GM19035 (cell line): ENCODE results near the gene PHACTR1.
"Not testable (repeated sequence)": the region's sequence is repeated elsewhere in the genome, so short reads cannot be mapped to it uniquely, and the experiment has no call there.

ENCODE experiments used
- ATAC-seq: cut with Tn5 transposase; IDR thresholded peaks from one replicate; pipeline ENCODE4 v1.9.1; 2021; ENCODE audit not compliant: unreplicated experiment

The PHACTR1 gene

GRCh38 chr6:12748815-12749521, 32.4 kb downstream of the PHACTR1 start:
- no peak for ATAC-seq

DNA sequence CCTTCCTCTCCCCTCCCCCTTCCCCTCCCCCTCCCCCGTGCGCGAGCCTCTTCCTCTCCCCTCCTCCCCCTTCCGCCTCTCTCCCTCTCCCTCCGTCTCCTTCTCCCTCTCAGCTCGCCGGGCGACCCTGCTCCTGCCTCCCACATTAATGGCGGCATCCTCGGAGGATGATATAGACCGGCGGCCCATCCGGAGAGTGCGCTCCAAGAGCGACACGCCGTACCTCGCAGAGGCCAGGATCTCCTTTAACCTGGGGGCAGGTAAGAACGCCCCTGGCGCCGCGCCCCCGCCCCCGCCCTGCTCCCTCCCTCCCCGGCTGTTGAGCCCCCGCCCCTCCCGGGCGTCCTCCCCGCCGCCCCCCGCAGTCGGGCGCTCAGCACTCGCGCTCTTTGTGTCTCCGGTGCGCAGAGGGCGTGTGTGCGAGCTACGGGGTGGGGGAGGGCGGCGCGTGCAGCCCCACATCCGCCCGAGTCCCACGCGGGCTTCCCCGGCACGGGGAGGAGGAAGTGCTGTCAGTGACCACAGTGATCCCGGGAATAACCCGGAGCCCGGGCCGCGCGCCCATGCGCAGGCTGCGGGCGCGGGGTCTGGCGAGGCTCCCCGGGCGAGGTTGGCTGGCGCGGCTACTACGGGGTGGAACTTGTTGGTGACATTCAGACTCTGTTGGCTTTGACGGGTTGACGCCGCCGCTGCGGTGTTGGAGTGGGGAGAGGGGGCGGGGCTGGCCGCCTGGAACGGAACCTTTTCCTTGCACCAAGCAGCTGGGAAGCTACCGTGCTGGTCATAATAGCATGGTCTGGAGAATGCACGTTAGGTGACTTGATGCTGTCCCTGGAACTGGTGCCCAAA, 33.2 kb downstream of the PHACTR1 start:
- no peak for ATAC-seq

GRCh38 chr6:12750416-12750815, 33.8 kb downstream of the PHACTR1 start:
- no peak for ATAC-seq

DNA sequence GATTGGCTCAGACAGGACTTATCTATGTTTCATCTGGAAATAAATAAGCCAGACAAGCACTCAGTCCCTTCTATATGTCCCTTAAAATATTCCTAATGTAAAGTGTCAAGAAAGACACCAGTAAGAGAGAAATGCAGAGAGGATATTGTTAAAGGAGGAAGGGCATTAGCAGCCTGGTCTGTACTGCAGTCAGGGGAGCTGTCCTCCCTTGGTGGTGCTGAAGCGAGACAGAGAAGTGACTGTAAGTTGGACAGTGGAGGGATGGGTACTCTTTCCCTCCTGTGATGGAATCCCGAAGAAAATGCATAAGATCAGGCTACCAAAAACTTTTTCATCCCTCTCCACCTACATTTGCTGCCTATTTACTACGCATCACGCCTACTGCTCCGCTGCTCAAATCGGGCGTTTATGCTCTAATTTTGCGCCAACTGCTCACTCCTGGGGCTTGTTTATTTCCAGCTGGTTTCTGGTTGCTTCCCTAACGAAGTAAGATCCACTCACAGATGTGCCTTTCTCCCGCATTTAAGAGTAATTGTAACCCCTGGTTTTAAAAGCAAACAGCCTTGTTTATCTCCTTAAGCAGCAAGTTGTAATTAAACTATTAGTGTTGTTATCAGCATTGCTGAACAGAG, 35.2 kb downstream of the PHACTR1 start:
- no peak for ATAC-seq

DNA sequence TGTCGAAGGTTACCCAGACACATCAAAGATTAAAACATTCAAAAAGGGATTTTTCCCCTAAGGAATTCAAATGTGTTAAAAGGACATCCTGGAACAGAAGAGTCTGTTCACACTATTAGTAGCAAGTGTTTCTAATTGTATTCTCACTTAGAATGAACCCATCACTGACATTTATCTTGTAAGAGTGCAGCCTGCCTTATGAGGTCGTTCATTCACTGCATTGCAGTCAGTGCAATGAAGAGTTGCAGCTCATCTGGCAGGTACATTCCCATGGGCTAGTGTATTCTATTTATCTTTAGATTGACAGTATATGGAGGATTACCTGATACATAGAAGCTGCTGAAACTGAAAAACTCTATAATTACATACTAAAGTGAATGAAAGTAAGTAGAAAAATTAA, 36.5 kb downstream of the PHACTR1 start:
- ATAC-seq, result no peak

DNA sequence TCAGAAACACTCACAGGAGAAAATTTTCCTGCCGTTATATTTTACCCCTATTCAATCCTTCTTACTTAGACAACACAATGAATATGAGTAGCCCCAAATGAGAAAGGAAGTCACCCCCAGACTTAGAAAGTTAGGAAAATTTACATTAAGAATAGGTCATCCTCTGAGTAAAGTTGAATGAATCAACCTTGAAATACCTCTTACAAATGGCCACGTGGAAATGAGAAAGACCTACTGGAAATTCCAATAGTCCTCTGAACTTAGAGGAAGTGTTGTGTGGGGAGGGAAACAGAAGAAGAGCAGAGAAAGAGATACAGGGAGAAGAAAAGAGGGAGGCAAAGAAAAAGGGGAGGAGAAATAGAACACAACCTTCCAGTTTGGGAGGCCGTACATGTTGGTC, 43.7 kb downstream of the PHACTR1 start:
- no peak for ATAC-seq

- no peak for ATAC-seq
Measured at GRCh38 chr6:12760911-12761310, 44.3 kb downstream of the PHACTR1 start.

GRCh38 chr6:12761376-12762115, 45.0 kb downstream of the PHACTR1 start:
- no peak for ATAC-seq

DNA sequence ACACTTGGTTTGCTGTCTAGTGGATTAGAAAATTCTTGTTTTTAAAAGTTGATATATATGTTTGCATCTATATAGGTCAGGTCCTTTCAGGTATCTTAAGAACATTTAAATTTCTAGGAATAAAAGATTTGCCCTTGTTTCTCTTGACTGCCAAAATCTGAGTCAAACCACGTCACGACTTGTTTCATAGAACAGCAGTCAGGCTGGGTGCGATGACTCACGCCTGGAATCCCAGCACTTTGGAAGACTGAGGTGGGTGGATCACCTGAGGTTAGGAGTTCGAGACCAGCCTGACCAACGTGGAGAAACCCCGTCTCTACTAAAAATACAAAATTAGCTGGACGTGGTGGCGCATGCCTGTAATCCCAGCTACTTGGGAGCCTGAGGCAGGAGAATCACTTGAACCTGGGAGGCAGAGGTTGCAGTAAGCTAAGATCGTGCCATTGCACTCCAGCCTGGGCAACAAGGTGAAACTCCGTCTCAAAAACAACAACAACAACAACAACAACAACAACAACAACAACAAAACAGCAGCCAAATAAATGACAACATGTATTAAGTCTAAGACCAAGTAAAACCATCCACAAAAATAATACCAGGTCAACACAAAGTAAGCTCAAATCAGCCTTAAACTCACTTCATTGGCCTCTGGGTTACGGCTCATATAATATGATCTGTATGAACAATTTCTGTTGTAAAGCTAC, 46.3 kb downstream of the PHACTR1 start:
- not testable (repeated sequence) for ATAC-seq

GRCh38 chr6:12766365-12766764, 49.8 kb downstream of the PHACTR1 start:
- ATAC-seq, result no peak

DNA sequence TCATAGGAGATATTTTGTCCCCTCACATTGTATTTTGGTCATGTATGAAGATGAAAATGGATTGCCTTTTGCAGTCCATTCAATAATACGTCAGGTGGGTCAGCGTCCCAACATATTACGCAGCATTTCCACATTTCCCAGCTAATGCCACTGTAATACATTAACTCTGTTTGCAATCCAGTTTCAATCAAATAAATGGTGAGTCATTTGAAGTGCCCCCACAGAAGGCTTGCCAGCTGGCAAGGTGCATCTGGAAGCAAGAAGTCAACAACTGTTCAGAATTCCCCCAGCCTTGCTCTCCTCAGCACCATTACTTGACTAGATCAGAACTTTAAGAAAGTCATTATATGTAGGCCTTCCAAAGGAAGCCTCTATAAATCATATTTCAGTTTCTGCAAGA, 50.4 kb downstream of the PHACTR1 start:
- ATAC-seq, result no peak

GRCh38 chr6:12769556-12770256, 53.1 kb downstream of the PHACTR1 start:
- ATAC-seq, result no peak

- ATAC-seq, result no peak
Measured at GRCh38 chr6:12772416-12772815, 55.8 kb downstream of the PHACTR1 start.

- no peak for ATAC-seq
Measured at GRCh38 chr6:12776291-12776690, 59.7 kb downstream of the PHACTR1 start.

- no peak for ATAC-seq
Measured at GRCh38 chr6:12779772-12780171, 63.2 kb downstream of the PHACTR1 start.

DNA sequence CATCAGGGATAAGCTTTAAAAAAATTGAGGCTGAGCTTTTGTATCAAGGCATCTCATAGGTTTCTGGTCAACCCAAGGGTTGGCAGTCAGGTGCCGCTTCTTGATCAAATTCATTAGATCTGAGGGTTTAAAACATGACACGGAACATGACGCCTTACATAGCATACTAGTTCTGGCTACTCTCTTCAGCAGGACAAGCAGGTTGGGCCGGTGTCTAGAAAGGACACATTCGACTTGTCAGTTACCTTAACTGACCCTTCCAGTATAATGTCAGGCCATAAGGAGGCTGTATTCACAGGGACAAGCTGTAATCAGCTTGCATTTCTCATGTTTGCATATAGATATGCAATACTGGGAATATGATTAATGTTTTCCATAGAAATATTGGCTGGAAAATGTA, 65.6 kb downstream of the PHACTR1 start:
- no peak for ATAC-seq

DNA sequence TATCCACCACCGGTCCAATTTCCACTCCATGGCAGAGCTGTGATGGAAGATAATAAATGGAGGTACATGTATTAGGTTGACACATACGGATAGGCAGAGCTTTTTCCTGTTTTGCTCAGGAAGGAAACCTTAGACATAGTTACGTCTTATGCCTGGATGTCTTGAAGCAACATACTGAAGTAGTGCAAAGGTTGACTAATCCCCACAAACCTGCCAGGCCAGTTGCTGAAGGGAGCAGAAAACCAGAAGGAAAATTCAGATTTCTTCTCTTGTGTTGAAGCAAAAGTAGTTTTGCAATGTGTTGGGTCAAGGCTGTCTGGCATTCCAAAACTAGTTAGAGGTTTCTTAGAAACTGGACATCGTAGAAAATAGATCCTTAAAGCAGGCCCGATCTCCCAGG, 68.7 kb downstream of the PHACTR1 start:
- no peak for ATAC-seq

DNA sequence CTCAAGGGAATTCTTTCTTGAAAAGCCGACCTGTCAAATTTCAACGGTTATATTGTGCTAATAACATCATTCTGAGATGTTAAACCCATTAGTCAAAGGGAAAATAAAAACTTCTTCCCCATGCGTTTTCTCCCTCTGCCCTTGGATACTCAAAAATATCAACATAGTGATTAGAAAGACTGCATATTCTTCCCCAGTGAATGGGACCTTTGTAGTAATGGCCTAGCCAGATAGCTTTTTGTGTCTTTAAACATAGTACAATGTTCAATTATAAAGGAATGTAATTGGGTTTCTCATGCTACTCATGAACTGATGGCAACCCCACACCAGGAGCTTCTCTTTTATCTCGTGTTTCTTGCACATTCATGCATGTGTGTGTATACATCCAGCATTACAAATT, 69.4 kb downstream of the PHACTR1 start:
- ATAC-seq, result no peak

- ATAC-seq, result no peak
Measured at GRCh38 chr6:12791371-12791770, 74.8 kb downstream of the PHACTR1 start.

- no peak for ATAC-seq
Measured at GRCh38 chr6:12798326-12798725, 81.8 kb downstream of the PHACTR1 start.
